NCI-H748 treated with DMSO at 0.1 percent for 48 hours (cell line): ENCODE data around the gene ZNF438.

ENCODE experiments used
- DNase-seq: peaks from one replicate; lab custom pipeline; 2025; lab: John Stamatoyannopoulos, UW

The ZNF438 gene

DNA sequence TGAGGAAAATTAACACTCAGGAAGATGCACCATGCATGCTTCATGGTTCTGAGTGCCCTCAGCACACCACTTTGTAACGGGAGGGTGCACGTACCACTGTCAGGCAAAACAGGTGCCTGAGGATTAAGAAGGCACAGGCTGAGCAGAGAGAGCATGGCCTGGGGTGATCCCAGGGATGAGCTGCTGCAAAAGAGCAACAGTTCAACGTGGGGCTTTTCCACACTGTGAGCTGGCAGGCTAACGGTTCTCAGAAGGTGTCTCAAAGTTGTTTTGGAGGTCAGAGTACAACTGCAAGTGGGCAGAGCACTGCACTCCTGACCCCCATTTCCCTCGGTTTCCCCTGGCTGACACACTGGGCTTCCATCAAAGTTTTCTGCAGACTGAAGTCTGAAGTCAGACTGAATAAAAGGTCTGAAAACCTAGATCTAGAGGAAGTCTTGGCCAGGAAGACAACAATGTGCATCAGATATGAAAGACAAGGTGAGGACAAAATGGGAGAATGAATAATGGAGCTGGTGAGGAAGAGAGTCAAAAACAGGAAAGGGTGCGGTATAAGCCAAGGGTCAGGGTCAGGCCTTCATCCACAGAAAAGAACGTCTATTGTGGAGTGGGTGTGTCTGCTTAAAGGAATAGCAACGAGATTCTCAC, 20.5 kb downstream of the ZNF438 start:
- DNase-seq, result no peak

DNA sequence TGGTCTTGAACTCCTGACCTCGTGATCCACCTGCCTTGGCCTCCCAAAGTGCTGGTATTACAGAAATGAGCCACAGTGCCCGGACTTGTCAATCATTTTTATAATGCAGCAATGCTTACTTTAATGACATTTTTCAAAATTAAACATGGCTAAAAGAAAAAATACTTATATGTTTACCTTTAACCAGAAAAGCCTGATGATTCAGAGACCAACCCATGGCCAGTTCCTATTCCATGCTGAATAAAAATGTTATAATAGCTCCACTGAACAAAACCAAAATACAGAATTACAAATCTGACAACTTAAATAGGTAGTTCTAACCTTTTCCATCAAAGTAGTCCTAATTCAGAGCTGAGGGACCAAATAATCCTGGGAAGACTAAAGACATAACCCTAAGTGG, 21.6 kb downstream of the ZNF438 start:
- DNase-seq, result no peak

DNA sequence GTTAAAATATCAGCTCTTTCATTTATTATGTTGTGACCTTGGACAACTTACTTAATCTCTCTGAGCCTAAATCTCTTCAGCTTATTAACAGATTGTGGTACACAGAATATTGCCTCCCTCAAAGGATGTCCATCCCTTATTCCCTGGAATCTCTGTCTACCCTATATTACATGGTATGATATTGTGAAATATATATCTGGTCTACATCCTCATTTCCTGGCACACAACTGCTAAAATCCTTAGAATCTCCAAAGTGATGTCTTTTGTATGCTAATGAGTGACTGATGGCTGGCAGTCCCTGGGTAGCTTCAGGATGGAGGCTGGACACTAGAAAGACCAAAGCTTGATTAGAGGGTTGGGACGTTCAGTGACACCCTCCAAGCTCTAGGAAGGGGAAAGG, 25.8 kb downstream of the ZNF438 start:
- DNase-seq, result no peak

DNA sequence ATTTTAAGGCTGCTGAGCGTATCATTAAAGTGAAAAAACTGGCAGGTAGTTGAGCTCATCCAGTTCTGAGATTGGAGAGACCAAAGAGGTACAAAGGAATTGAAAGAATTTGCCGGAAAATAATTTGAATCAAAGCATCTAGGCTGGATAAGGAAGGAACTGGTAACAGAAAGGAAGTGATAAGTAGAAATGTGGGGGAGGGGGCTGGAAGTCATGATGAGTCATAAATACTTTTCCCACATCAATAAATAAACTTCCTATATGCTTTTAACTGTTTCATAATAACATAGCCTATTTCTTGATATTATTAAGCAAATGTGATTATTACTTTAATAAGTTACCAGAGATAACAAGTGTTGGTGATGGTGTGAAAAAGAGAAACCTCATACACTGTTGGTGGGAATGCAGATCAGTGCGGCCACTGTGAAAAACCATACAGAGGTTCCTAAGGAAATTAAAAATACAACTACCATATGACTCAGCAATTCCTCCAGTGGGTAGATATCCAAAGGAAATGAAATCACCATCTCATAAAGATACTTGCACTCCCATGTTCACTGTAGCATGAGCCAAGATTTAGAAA, 27.0 kb downstream of the ZNF438 start:
- no peak for DNase-seq

- DNase-seq, result no peak
These were observed 29.9 kb downstream of the ZNF438 start for GRCh38 chr10:31001740-31002139.

- no peak for DNase-seq
These were observed 30.8 kb downstream of the ZNF438 start for GRCh38 chr10:31000867-31001266.

GRCh38 chr10:31000071-31000782, 31.4 kb downstream of the ZNF438 start:
- DNase-seq, result no peak

DNA sequence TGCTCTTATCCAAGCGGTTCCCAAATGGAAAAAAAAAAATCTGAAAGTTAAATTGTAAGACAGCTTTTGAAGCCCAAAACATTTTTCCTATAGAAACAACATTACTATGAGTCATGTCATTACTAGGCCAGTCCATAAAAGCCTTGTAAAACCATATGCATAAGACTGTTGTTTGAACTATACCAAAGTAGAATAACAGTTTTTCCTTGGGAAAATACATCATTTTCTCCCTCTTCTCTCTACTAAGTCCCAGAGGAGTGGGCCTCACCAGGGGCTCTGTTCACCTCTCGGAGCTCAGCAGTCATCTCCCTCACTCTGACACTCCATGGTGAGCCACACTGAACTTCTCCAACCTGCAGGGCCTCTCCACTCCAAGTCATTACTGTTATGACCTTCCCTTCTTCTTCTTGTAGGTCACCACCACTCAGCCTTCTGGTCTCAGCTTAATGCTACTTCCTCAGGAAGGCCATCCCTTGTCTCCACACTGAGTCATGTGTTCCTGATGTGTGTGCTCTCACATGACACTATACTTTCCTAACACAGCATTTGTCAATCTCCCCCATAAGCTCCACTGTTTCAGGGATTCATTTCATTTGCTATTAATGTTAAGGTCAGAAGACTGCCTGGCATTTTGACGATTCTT, 32.5 kb downstream of the ZNF438 start:
- DNase-seq, result no peak

DNA sequence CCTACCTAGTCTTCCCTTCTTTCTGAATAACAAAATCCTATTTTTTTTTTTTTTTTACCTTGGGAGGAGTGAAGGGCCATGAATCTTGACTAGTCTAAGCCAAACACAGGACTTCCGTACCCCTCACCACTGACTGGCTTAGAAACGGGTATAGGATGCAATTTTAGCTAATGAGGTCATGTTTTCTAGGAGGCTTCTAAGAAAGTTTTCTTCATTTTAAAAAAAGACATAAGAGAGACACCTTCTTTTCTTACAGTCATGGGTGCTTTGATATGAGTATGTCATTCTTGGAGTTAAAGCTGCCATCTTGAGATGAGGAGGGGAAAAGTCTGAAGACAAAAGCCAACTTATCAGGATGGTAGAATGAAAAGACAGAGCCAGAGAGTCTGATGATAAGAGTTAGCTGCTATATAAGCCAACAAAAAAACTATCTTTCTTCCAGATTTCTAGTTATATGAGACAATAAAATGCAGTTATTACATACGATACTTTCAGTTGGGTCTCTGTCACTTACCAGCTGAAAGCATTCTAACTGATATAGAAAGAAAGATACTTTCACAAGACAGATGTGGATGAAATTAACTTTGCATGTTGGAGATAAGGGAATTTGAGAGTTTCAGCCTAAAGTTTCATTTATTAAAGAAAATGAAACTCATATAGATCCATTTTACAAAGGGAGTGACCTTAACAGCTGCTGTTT, 34.0 kb downstream of the ZNF438 start:
- DNase-seq, result no peak

DNA sequence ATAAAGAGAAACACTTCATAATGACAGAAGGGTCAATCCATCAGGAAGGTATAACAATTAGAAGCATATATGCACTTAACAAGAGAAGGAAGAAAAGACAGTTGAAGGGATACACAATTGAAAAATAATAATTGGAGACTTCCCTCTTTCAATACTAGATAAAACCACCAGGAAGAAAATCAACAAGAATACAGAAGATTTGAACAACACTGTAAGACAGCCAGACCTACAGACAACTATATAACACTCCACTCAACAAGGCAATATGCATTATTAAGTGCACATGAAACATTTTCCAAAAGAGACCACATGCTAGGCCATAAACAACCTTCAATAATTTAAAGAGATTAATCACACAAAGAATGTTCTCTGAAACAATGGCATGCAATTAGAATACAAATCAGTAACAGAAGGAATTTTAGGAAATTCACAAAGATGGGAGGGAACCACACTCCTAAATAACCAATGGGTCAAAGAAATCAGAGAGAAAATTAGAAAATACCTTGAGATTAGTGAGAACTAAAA, 35.1 kb downstream of the ZNF438 start:
- no peak for DNase-seq

GRCh38 chr10:30995081-30995770, 36.4 kb downstream of the ZNF438 start:
- DNase-seq, result no peak

DNA sequence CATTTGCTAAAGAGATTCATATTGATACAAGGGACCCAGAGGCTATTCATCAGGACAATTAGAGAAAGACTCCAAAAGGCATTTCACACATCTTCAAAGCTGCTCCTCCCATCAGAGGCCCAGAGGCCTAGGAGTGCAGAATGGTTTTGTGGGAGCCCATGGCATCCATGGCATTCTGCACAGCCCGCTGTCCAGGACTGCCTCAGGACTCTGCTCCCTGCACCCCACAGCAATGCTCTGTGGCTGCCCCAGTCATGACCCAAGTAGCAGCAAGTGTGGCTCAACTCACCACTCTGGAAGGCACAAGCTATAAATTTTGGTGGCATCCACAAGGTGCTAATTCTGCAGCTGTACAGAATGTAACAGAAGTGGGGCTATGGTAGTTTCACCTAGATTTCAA, 38.5 kb downstream of the ZNF438 start:
- DNase-seq, result no peak

- no peak for DNase-seq
These were observed 39.0 kb downstream of the ZNF438 start for GRCh38 chr10:30992681-30993080.

DNA sequence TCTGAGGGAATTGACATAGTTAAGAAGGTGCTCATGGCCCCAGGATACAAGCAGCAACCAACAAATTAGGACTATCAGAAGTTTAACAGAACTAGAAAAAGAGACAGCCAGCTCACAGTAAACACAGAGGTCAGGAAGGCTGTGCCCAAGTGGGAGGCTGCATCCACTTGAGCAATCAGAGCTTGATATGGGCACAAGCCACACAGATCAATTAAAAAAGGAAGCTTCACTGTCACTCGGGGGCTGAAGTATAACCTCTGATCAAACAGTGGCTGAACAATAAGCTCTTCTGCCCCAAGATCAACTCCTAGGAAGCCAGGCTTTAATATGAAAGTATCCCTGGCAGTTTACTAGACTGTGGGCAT, 40.0 kb downstream of the ZNF438 start:
- no peak for DNase-seq

- no peak for DNase-seq
These were observed 40.6 kb downstream of the ZNF438 start for GRCh38 chr10:30990971-30991646.

GRCh38 chr10:30990351-30990750, 41.3 kb downstream of the ZNF438 start:
- no peak for DNase-seq

DNA sequence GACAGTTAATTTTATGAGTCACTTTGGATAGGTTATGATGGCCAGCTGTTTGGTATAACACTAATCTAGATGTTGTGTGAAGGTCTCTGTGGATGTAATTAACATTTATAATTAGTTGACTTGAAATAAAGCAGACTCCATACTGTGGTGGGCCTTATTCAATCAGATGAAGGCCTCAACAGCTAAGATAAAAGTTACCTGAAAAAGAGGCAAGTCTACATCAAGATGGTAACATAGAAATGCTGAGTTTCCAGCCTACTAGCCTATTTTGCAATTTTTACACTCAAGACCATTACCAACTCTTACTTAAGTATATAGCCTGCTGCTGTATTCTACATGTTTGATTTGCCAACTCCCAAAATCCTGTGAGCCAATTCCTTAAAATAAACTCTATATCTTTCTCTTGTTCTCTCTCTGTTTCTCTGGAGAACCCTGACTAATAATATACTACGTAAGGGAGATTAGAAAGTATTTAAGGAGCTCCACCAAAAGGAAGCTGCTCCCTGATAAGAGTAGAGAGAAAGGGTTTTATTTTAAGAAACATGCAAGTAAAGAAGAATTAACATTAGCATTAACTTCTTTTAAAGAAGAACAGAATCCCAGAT, 42.7 kb downstream of the ZNF438 start:
- DNase-seq, result no peak

- DNase-seq, result no peak
These were observed 44.2 kb downstream of the ZNF438 start for GRCh38 chr10:30987463-30987862.

DNA sequence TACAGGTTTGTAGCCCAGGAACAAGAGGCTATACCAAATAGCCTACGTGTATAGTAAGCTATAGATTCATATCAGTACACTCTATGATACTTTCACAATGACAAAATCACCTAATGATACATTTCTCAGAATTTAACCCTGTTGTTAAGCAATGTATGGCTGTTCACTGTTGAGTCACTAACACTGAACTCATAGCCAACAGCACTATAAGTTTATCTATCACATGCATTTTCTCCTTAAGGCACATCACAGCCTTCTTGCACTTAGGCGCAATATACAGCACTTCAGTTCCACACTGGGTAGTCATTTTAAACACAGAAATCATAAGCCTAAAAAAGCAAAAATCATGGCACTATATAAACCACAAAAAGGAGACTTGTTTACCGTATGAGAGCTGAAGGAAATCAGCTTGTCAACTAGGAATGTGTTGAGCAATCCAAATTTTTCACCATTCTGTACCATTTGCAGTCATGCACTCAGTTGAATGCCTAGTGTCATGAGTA, 45.6 kb downstream of the ZNF438 start:
- DNase-seq, result no peak

DNA sequence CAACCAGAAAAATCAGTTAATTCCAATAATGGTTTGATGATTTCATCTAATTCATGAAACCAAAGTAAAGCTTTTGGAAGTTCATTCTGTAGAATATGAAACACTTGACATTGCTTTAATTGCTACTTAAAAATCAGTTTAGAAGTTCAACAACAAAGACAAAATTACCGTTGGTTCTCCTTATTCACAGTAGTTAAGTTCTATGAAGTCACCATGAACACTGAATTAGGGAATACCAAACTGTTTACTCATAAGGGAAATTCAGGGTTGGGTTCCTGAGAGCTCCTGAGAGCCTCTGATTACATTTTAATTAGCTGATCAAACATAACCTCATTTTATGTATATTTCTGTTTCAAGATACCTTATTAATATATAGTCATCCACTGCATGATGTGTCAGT, 46.2 kb downstream of the ZNF438 start:
- DNase-seq, result no peak
